Neural progenitor cell (in vitro differentiated cells): ENCODE data around the gene TMEM154. TPM values are rescaled to one million over a fixed set of nuclear protein-coding genes. Genes with fewer than 3 reads are reported as not detected.

Experiments used
- DNase-seq: peaks from one replicate; pipeline ENCODE4 v3.0.0-alpha.2; 2016; ENCODE audit warnings: low spot score
- H2AFZ ChIP-seq: fragments of 200-600 bp; sonication (generic); replicated peaks from 2 replicates; pipeline ENCODE4 v1.6.1; 2016; ENCODE audit warnings: antibody characterized with exemption
- H3F3A ChIP-seq: fragments of 200-600 bp; sonication (generic); 2 replicates; pipeline ENCODE4 v1.6.1; 2016; ENCODE audit warnings: antibody characterized with exemption, low read depth
- H3K27ac ChIP-seq: fragments of 200-600 bp; sonication (generic); 2 replicates; pipeline ENCODE4 v1.5.1; 2016; ENCODE audit warnings: mild to moderate bottlenecking
- H3K27me3 ChIP-seq: fragments of 200-600 bp; sonication (generic); 2 replicates; pipeline ENCODE4 v1.6.1; 2016; ENCODE audit warnings: mild to moderate bottlenecking, moderate library complexity
- H3K36me3 ChIP-seq: fragments of 200-600 bp; sonication (generic); 2 replicates; pipeline ENCODE4 v1.5.1; 2016
- H3K4me1 ChIP-seq: fragments of 200-600 bp; sonication (generic); 2 replicates; pipeline ENCODE4 v1.6.1; 2016; ENCODE audit warnings: mixed run types
- H3K4me2 ChIP-seq: fragments of 200-600 bp; sonication (generic); 2 replicates; pipeline ENCODE4 v1.6.1; 2016
- H3K4me3 ChIP-seq: fragments of 200-600 bp; sonication (generic); 2 replicates; pipeline ENCODE4 v1.5.1; 2016
- H3K79me2 ChIP-seq: fragments of 200-600 bp; sonication (generic); 2 replicates; pipeline ENCODE4 v1.6.1; 2016; ENCODE audit warnings: low read depth
- H3K9ac ChIP-seq: fragments of 200-600 bp; sonication (generic); 2 replicates; pipeline ENCODE4 v1.6.1; 2016
- H3K9me3 ChIP-seq: fragments of 200-600 bp; sonication (generic); 2 replicates; pipeline ENCODE4 v1.5.1; 2016; ENCODE audit warnings: low read depth
- H4K20me1 ChIP-seq: fragments of 200-600 bp; sonication (generic); 2 replicates; pipeline ENCODE4 v1.6.1; 2016; ENCODE audit warnings: low read depth
- H3K27ac Mint-ChIP-seq: 3 replicates; pipeline ENCODE4 v1.8.0; 2021; ENCODE audit warnings: mixed read lengths
- H3K27me3 Mint-ChIP-seq: 2 replicates; pipeline ENCODE4 v1.8.0; 2022; ENCODE audit warnings: low read depth, mild to moderate bottlenecking, inconsistent platforms, moderate library complexity, mixed read lengths; ENCODE audit not compliant: insufficient read depth
- H3K36me3 Mint-ChIP-seq: 3 replicates; pipeline ENCODE4 v1.8.0; 2021; ENCODE audit warnings: mixed read lengths
- H3K4me1 Mint-ChIP-seq: 3 replicates; pipeline ENCODE4 v1.8.0; 2021; ENCODE audit warnings: mixed read lengths
- H3K4me3 Mint-ChIP-seq: 3 replicates; pipeline ENCODE4 v1.8.0; 2021; ENCODE audit warnings: mild to moderate bottlenecking, moderate library complexity, mixed read lengths
- H3K9me3 Mint-ChIP-seq: 3 replicates; pipeline ENCODE4 v1.8.0; 2020; ENCODE audit warnings: mixed read lengths
- CTCF ChIP-seq: fragments of 200-600 bp; sonication (generic); IDR thresholded peaks from 2 replicates; pipeline ENCODE4 v1.5.1; 2017; ENCODE audit warnings: antibody characterized with exemption, mild to moderate bottlenecking
- EZH2 ChIP-seq: fragments of 200-600 bp; sonication (generic); IDR thresholded peaks from 2 replicates; pipeline ENCODE4 v1.6.1; 2017; ENCODE audit warnings: antibody characterized with exemption, mild to moderate bottlenecking, moderate library complexity
- EZH2phosphoT487 ChIP-seq: fragments of 200-600 bp; sonication (generic); IDR thresholded peaks from 2 replicates; pipeline ENCODE4 v1.6.1; 2017; ENCODE audit warnings: antibody characterized with exemption
- total RNA-seq: library from RNA; depleted of rRNA; stranded (reverse); fragments of >200 nt; gene quantifications from 2 replicates; pipeline ENCODE4 v1.2.3, GENCODE V29; 2015; ENCODE audit warnings: low replicate concordance

The TMEM154 gene
- total RNA-seq, 1 donor from 2014 or later, result 3.0 TPM

- H3K4me3 ChIP-seq, result no peak overlapping the region
- no peak overlapping the region for H3K4me2 ChIP-seq
- no peaks in the 10 kb centered on the region for H4K20me1 ChIP-seq
- Mint-ChIP-seq H3K9me3 (peaks cover 4% of the 10 kb centered on the region), H3K4me1 (peaks cover 11% of the 10 kb centered on the region), H3K27ac (no peak overlapping the region), H3K36me3 (no peaks in the 10 kb centered on the region), H3K27me3 (peaks cover 4% of the 10 kb centered on the region), H3K4me3 (no peak overlapping the region)
- H3K79me2 ChIP-seq, result no peaks in the 10 kb centered on the region
- no peaks in the 10 kb centered on the region for H3K4me1 ChIP-seq
- H2AFZ ChIP-seq, result no peak overlapping the region
- TF ChIP-seq EZH2, result no peak
- no peak for TF ChIP-seq CTCF
- TF ChIP-seq EZH2phosphoT487, result no peak
- H3K9ac ChIP-seq, result no peak overlapping the region
- no peak for DNase-seq
- no peaks in the 10 kb centered on the region for H3F3A ChIP-seq
- H3K27ac ChIP-seq, result no peak overlapping the region
- H3K27me3 ChIP-seq, result no peaks in the 10 kb centered on the region
- no peaks in the 10 kb centered on the region for H3K36me3 ChIP-seq
- no peaks in the 10 kb centered on the region for H3K9me3 ChIP-seq
Observed at GRCh38 chr4:152599095-152599494, 80.7 kb downstream of the TMEM154 start.

- Histone ChIP-seq H3K9ac (no peak overlapping the region), H3K36me3 (no peaks in the 10 kb centered on the region), H3F3A (no peaks in the 10 kb centered on the region), H3K79me2 (no peaks in the 10 kb centered on the region), H3K4me3 (no peak overlapping the region), H4K20me1 (no peaks in the 10 kb centered on the region), H3K27ac (no peak overlapping the region), H3K9me3 (no peaks in the 10 kb centered on the region), H2AFZ (no peak overlapping the region), H3K27me3 (no peaks in the 10 kb centered on the region), H3K4me1 (no peaks in the 10 kb centered on the region), H3K4me2 (no peak overlapping the region)
- no peak for DNase-seq
- Mint-ChIP-seq H3K9me3 (no peaks in the 10 kb centered on the region), H3K36me3 (no peaks in the 10 kb centered on the region), H3K4me1 (peaks cover 11% of the 10 kb centered on the region), H3K27me3 (peaks cover 4% of the 10 kb centered on the region), H3K4me3 (no peak overlapping the region), H3K27ac (no peak overlapping the region)
- TF ChIP-seq EZH2phosphoT487 (no peak), CTCF (no peak), EZH2 (no peak)
Observed at GRCh38 chr4:152598454-152598853, 81.3 kb downstream of the TMEM154 start.

DNA sequence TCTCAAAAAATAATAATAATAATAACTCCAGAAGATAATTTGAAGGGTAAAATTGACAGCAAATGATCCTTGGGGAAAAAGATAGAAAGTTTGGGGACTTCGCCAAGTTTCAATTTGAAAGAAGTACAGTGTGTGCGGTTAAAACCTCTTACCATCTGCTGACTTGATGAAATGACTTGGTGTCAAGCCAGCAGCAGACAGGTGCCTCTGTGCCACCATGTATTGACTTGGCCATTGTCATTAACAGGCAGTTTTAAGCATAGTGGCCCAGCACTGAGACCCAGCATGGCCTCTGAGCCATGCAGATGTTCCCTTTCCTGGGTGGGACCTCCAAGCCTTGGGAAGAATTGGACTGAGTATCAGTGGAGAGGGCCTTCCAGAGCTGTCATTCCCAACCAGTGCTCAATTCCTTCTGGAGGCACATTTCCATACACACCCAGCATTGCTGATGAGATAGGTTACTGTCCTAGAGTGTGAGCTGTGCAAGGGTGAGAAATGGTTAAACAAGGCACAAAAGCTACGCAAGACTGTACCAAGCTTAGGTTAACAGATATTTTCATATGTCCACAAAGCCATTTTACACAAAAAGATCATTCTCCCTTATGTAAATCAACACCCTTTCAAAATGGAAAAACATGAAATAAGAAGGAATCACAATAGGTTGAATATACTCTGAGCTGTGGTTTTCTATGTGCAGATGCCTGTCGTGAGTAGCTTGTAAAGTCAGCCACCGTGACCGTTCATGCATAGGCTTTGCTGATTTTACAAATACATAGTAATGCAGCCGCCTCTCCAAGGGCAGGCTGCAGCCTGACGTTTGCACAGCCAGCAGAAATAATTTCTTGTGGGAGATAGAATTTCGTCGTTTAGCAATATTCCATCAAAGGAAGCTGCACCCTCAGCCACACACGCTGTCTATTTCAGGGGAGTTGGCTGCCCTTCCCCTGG, 84.5 kb downstream of the TMEM154 start:
- H2AFZ ChIP-seq, result no peak overlapping the region
- DNase-seq, result no peak
- H3K27ac ChIP-seq, result no peak overlapping the region
- no peaks in the 10 kb centered on the region for H3F3A ChIP-seq
- peaks cover 9% of the 10 kb centered on the region for H3K27me3 ChIP-seq
- Mint-ChIP-seq H3K36me3 (no peaks in the 10 kb centered on the region), H3K9me3 (no peaks in the 10 kb centered on the region), H3K4me3 (no peak overlapping the region), H3K4me1 (peaks cover 25% of the 10 kb centered on the region), H3K27ac (no peak overlapping the region), H3K27me3 (peaks cover 4% of the 10 kb centered on the region)
- no peaks in the 10 kb centered on the region for H3K9me3 ChIP-seq
- no peaks in the 10 kb centered on the region for H4K20me1 ChIP-seq
- no peak overlapping the region for H3K4me3 ChIP-seq
- no peak overlapping the region for H3K9ac ChIP-seq
- no peak overlapping the region for H3K4me2 ChIP-seq
- peaks cover 14% of the 10 kb centered on the region for H3K4me1 ChIP-seq
- no peaks in the 10 kb centered on the region for H3K36me3 ChIP-seq
- no peaks in the 10 kb centered on the region for H3K79me2 ChIP-seq
- TF ChIP-seq CTCF (no peak), EZH2phosphoT487 (no peak), EZH2 (no peak)
